Fibroblast of skin of left quadriceps (primary cell): ENCODE data around the gene TIAM2.
"Not testable (repeated sequence)": the region's sequence is repeated elsewhere in the genome, so short reads cannot be mapped to it uniquely, and the experiment has no call there.

Experiments
- DNase-seq, 2 experiments: peaks; one replicate each; pipeline ENCODE4 v3.0.0-alpha.2; 2013; ENCODE audit warnings: low read depth in 2 of 2

TIAM2 gene

DNA sequence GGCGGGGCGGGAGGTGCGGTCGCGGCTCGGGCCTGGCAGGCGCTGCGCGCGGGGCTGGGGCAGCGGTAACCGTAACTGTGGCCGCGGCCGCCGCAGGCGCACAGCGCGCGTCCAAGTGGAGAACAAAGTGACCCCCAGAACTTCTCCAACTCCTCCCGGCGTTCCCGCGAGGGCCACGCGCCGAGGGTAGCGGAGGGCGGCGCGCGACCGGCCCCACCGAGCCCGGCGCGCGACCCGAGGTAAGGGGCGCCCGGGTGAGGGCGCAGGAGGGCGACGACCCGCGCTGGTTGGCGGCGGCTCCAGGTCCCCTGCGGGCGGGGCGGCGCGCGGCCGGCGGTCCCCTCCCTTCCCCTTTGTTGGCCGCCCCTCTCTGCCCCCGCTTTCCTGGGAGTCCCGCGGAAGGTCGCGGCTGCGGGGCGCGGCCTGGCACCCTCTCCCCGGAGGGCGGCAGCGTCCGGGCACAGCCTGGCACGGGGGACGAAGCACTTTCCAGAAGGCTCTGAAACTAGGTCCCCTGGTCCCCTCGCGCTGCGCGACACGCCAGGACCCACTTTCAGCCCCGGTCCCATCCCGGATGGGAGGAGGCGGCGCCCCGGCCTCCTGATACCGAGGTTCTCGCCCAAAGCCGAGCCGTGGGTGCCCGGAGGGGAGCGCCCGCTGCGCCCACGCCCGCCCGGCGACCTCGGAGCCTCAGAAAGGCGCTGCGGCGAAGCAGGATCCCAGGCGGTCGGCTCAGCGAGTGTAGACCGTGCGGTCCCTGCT is at the start of gene TIAM2:
TSS of gene TIAM2 (plus strand) at position 62 of the 762 bp plus-strand sequence. CDS start 133,909 bp downstream, outside the sequence.
- no peak for DNase-seq

DNA sequence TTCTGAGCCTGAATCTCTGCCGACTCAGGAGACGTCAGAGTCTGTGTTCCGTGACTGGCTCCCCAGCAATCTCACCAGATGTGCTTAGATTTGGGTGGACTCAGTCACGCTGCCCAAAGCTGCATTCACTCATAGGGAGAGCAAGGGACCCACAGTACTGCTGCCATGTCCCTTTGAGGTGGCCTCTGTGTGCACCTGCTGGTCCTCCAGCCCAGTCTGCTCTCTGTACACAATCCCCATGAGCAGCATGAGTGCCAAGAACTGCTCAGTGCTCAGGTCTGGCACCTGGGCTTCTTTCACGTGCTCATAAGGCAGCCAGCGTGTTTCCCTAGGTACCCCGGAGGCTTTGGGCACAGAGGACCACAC is 44.2 kb upstream of the TIAM2 start:
- DNase-seq = no peak

DNA sequence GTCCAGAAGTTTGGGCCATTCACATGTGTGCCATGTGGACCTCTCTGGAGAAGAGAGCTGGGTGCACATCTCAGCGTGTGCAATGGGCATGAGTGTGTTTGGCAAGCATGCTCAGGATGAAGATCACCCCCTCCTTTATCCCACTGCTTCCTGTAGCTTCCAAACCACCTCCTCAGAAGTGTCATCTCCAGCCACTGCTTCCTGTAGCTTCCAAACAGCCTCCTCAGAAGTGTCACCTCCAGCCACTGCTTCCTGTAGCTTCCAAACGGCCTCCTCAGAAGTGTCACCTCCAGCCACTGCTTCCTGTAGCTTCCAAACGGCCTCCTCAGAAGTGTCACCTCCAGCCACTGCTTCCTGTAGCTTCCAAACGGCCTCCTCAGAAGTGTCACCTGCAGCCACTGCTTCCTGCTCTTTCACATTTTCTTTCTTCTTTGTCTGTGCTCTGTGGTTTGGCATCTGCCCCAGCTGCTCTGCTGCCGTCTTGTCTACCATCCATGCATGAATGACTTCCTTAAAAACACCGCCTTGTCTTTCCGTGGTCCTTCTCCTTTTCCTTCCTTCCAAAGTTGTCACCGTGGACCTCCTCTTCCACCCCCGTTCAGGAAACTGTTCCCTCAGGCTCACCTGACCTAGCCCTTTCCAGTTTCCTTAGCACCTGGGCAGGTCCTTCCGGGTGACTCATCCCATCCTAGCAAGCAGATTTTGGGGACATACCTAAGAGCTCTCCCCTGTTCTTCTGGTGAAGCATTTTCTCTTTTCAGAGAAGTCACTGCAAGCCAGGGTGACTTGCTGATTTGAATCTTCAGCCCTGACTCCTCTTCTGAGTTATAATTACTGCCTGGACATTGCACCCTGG is 43.5 kb upstream of the TIAM2 start:
- DNase-seq = no peak

DNA sequence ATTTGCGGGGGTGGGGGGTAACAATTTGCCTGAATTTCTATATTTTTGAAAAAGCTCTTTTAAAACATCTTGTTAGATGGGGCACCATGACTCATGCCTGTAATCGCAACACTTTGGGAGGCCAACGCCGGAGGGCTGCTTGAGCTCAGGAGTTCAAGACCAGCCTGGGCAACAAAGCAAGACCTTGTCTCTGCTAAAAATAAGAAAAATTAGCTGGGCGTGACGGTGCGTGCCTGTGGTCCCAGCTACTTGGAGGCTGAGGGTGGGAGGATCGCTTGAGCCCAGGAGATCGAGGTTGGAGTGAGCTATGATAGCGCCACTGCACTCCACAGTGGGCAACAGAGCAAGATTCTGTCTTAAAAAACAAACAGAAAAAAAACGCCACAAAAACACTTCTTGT is 41.5 kb upstream of the TIAM2 start:
- DNase-seq = no peak

DNA sequence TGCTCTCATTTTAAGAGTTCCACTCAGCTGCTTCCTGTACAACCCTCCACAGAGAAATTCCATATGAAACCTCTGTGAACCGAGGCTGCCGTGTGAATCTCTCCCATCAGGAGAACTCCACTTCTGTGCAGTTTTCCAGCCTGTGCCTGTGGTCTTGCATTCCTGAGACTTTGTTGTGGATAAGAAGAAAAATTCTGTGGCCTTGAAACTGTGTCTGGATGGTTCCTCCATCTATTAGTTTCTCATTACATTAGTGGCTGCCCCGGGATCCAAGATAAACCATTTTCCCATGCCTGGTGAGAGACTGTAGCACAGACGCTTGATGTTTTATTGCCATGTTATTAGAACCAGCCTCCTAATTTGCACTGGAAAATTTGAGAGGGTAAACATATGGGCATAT is 40.8 kb upstream of the TIAM2 start:
- peak; percentile 45 to 48 for DNase-seq

DNA sequence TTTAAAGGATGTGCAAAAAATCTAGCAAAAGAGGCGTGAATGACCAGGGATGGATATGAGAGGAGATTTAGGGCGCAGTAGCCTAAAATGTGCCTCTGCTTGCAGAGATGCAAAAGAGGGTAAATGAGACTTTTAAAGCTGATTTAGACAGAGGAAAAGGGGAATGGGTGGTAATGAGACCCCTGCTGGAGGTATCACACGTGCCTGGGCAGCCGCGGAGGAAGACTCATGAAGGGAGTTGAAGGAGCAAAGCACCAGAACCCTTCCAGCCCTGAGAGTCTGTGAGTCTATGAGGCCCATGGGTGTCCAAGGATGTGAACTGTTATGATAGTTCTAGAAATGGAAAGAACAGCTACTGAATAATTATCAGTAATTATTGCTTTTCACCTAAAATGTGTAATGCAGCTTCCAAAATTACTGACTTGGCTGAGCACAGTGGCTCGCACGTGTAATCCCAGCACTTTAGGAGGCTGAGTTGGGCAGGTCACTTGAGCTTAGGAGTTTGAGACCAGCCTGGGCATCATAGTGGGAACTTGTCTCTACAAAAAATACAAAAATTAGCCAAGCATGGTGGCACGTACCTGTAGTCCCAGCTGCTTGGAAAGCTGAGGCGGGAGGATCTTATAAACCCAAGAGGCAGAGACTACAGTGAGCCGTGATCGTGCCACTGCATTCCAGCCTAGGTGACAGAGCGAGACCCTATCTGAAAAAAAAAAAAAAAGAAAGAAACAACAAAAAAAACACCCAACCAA is 38.2 kb upstream of the TIAM2 start:
- no peak for DNase-seq

DNA sequence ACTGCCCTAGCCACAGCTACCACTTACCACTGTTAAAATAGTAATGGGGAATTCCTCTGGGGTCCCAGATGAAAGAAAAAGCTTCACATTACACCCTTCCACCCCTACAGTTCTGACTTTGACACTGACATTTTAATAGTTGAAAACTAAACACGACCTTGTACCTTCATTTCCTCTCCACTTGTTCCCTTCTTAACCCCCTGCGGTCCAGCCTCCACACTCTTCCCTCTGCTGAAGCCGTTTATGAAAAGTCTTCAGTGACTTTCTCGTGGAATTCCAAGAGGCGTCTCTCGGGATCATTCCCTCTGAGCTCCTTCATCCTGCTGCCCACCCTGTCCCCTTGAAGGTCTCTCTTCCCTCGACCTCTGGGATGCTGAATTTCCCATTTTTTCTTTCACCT is 36.6 kb upstream of the TIAM2 start:
- no peak for DNase-seq

DNA sequence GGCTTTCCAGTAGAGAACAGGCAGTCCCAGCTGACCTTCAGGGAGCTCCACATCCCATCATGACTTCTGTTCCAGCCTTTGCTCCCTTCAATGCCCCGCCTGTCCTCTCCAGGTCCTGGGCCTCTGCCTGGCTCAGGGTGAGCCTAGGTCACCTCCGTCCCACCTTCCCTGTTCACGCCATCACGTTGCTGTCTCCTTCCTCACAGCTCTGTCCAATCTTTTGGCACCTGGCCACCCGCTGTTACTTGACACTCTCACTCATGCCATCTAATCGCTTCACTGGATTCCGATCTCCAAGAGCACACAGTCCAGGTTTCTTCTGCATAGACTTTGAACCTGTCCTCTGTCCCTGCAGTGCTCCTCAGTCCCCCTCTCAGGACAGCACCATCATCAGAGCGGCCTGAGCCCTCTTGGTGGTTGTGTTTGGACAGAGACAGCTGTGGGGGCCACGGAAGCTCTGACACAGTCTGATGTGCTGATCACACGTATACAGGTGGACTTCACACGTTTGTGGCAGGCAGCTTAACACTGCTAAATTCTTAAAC is 34.7 kb upstream of the TIAM2 start:
- DNase-seq = no peak

DNA sequence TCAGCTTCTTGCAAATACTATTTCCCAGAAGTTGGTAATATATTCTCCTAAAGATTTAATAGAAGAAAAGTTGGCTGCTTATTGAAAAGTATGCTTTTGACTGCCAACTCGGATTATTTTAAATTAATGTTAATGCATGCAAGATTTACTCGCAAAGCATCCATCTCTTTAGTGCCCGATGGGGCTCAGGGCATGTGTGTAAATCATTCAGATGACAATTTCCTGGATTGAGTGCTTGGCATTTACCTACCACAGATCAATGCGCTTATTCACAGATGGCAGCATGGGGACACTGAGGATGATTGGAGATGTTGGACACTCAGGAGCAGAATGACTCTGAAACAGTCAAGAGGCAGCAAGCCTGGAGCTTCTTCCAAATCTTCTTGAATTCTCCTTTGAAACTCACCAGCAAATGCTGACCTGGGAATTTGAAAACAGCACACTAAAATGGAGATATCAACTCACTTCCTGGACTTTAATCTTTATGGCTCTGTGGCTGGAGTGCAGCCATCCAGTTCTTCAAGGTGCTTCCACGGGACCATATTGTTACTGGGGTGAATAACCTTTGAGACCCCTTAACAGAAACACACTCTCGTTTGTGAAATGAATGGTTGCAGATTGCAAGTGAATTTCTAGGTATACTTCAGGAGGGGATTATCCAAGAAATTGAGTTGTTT is 34.1 kb upstream of the TIAM2 start:
- DNase-seq = no peak

DNA sequence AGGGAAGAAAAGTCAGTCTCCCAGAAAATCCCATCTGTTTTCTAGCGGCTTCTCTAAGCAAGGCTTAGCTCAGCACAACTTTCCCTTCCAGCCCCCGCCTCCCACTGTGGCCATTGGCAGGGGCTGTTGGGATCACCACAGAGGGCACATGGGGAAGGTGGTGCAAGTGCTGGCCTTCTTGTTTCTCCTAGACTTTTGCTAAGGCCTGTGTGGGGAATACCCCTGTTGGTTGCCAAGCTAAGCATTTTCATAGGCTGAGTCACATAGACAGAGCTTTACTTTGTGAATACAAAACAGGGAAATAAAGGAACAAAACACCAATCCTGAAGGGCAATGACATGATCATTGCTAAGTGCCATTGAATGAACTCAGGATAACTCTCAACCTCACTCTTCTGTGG is 32.4 kb upstream of the TIAM2 start:
- peak; percentile 39 to 42 for DNase-seq

DNA sequence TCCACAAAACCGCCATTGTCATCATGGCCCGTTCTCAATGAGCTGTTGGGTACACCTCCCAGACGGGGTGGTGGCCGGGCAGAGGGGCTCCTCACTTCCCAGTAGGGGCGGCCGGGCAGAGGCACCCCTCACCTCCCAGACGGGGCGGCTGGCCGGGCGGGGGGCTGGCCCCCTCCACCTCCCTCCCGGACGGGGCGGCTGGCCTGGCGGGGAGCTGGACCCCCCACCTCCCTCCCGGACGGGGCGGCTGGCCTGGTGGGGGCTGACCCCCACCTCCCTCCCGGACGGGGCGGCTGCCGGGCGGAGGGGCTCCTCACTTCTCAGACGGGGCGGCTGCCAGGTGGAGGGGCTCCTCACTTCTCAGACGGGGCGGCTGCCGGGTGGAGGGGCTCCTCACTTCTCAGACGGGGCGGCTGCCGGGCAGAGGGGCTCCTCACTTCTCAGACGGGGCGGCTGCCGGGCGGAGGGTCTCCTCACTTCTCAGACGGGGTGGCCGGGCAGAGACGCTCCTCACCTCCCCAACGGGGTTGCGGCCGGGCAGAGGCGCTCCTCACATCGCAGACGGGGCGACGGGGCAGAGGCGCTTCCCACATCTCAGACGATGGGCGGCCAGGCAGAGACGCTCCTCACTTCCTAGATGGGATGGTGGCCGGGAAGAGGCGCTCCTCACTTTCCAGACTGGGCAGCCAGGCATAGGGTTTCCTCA is 28.9 kb upstream of the TIAM2 start:
- DNase-seq = not testable (repeated sequence)

DNA sequence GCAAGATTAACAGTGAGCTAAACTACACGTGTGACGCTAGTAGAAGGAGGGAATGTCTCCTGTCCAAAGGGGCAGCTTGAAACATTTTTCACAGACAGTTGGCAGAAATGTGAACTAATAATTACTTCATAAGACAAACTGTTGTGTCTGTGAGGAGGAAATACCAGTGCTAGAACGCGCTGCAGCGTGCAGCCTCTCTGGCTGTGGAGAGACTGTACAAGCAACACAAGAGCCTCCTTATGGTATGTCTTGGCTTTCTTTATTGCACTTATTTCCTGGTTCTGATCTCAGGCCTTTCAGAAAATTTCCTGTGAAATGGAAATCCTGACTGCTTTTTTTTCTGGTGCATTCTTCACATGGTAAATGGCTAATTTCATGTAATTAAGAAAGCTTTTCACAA is 25.3 kb upstream of the TIAM2 start:
- peak in 1 of 2 experiments; percentile 27 for DNase-seq

DNA sequence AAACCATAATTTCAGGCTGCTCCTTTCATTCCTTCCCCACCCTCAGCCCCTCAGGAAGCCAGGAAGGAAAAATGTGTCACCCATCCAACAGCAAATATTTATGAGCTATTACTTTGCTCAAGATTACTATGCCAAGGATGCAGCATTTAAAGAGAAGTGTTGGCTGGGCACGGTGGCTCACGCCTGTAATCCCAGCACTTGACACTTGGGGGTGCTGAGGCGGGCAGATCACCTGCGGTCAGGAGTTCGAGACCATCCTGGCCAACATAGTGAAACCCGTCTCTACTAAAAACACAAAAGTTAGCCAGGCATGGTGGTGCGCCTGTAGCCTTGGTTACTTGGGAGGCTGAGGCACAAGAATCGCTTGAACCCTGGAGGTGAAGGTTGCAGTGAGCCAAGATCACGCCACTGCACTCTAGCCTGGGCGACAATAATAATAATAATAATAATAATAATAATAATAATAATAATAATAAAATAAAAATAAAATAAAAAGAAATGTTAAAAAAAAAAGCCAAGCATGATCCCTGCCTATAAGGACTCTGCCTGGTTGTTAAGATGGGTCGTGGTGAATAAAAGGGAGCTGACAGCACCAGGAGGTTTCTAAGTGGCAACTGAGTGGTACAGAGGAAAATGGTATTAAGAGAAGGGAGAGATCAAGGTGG is 20.5 kb upstream of the TIAM2 start:
- DNase-seq = no peak

DNA sequence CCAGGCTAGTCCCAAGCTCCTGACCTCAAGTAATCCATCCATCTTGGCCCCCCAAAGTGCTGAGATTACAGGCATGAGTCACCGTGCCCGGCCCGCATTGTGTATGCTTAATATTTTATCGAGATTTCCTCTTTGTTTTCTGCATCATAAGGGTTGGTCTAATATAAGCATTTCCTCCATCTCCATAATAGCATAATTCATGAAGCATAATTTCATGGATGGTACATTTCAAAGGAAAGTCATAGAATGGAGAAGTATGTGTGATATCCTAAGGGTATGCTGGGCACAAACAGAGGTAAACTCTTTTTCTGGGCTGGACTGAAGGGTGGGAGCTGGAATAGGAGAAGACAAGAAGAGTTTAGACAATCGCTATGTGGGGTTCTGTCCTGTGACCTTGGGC is 17.5 kb upstream of the TIAM2 start:
- DNase-seq = no peak

DNA sequence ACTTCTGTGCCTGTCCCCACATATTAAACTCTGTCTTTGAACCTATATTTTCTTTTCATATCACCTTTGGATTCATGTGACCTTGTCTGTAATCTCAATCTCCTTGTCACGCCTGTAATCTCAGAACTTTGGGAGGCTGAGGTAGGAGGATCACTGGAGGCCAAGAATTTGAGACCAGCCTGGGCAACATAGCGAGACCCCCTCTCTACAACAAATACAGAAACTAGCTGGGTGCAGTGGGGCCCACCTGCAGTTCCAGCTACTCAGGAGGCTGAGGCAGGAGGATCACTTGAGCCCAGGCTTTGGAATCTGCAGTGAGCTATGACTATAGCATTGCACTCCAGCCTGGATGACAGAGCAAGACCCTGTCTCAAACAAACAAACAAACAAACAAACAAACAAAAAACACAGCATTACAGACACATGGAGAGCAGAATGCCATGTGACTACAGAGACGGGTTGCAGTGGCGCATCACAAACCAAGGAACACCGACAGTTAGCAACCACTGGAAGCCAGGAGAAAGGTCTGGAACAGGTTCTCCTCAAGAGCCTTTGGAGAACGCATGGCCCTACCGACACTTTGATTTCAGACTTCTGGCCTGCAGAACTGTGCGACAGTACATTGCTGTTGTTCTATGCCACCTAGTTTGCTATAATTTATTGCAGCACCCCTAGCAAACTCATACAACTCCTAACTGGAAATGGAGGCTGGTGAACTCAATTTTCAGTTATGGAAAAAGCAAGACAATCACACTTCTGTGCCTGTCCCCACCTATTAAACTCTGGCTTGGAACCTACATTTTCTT is 14.6 kb upstream of the TIAM2 start:
- no peak for DNase-seq

DNA sequence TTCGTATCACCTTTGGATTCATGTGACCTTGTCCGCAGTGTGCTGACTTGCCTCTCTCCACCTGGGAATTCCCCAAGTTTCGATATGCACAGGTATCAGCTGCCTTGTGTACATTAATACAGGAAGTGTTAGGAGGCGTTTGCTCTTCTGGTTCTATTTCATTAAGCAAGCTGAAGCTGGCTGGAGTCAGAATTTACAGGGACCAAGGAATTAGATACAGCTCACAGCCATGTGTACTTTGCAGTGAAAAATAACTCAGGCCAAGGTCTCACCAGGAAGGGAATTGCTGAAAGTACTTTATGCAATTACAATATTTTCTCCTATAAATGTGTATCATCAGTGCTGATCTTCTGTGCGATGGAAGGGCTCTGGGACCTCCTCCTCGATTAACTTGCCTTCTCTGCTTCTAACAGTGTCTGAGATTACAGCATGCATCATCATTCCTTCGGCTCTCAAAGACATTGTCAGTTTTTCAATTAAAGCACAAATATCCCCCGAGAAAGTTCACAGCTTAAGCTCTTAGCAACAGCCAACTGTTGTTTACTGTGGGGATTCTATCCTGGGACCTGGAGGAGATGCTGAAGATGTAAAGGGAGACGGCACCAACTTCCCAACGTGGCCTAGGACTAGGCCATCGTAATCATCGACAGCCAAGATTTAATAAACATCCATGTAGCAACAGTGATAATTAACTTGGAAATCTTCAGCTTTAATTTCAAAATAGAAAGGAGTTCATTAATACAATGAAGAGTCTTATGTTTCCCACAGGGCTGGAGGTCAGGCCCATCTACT is 13.8 kb upstream of the TIAM2 start:
- no peak for DNase-seq

DNA sequence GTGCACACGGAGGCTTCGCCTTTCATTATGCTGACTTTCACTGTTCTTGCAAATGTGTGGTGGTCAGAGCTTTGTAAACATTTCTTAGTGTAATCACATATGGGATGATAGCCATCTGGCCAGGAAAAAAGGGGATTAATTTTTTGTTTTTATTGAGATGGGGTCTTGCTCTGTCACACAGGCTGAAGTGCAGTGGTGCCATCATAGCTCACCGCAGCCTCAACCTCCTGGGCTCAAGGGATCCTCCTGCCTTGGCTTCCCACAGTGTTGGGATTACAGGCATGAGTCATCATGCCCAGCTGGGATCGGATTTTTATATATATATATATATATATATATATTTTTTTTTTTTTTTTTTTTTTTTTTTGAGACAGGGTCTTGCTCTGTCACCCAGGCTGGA is 11.0 kb upstream of the TIAM2 start:
- no peak for DNase-seq

DNA sequence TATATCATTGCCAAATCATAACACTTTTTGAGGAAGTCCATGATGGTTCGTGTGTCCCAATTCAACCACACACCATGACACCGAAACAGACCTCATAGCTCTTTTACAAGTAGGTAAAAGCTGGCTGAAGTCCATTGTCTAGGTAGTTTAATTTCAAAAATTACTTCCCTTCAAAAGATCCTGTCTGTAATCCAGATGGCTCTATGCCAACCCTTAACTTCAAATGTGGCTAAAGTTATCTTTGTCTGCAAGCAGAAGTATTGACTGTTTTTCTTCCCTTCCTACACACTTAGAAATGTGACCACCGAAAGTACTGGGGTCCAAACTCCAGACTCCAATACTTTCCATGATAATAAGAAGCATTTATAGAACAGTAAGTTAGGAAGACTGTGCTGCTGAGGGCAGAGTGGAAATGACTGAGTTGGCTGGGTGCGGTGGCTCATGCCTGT is 8.3 kb upstream of the TIAM2 start:
- DNase-seq = no peak

DNA sequence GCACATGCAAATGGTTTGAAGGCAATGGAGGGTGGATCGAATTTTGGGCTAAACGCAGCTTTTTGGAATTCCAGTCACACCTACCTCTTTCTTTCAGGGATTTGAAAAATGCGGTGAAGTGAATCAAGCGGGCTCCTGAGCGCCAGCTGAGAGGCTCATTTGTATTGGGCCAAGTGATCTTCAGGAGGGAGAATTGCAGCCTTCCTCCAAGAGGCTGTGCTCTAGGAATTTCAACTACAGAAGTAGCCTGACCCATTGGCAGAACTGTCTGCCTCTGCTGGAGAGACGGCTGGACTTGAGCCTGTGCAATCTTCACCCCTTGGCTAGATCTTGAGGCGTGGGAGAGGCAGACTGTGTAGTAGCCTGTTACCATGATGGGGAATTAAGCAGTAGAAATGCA is 5.7 kb upstream of the TIAM2 start:
- no peak for DNase-seq
